Smooth muscle cell (in vitro differentiated cells): ENCODE data around the gene ZMYND10. TPM values are rescaled to one million over a fixed set of nuclear protein-coding genes. Genes with fewer than 3 reads are reported as not detected.

ENCODE experiments used
- DNase-seq: peaks from one replicate; lab custom pipeline; 2025; ENCODE audit not compliant: unreplicated experiment; lab: John Stamatoyannopoulos, UW
- H2AFZ ChIP-seq: fragments of 200-600 bp; sonication (generic); 2 replicates; pipeline ENCODE4 v1.6.0; 2016; ENCODE audit warnings: antibody characterized with exemption, low read depth, mild to moderate bottlenecking
- H3F3A ChIP-seq: fragments of 200-600 bp; sonication (generic); 2 replicates; pipeline ENCODE4 v1.6.0; 2017; ENCODE audit warnings: antibody characterized with exemption, low read depth
- H3K27ac ChIP-seq: fragments of 200-600 bp; sonication (generic); 2 replicates; pipeline ENCODE4 v1.5.1; 2016; ENCODE audit warnings: low read depth, mild to moderate bottlenecking
- H3K27me3 ChIP-seq: fragments of 200-600 bp; sonication (generic); 2 replicates; pipeline ENCODE4 v1.6.1; 2016; ENCODE audit warnings: low read depth, mild to moderate bottlenecking
- H3K36me3 ChIP-seq: fragments of 200-600 bp; sonication (generic); 2 replicates; pipeline ENCODE4 v1.5.1; 2016; ENCODE audit warnings: low read depth
- H3K4me1 ChIP-seq: fragments of 200-600 bp; sonication (generic); 2 replicates; pipeline ENCODE4 v1.5.1; 2016; ENCODE audit warnings: low read depth
- H3K4me2 ChIP-seq: fragments of 200-600 bp; sonication (generic); 2 replicates; pipeline ENCODE4 v1.6.0; 2016; ENCODE audit warnings: mild to moderate bottlenecking
- H3K4me3 ChIP-seq: fragments of 200-600 bp; sonication (generic); 2 replicates; pipeline ENCODE4 v1.5.1; 2016; ENCODE audit warnings: mild to moderate bottlenecking
- H3K79me2 ChIP-seq: fragments of 200-600 bp; sonication (generic); 2 replicates; pipeline ENCODE4 v1.6.0; 2016; ENCODE audit warnings: low read depth, mild to moderate bottlenecking
- H3K9ac ChIP-seq: fragments of 200-600 bp; sonication (generic); 2 replicates; pipeline ENCODE4 v1.6.0; 2016; ENCODE audit warnings: low read depth
- H3K9me3 ChIP-seq: fragments of 200-600 bp; sonication (generic); replicated peaks from 2 replicates; pipeline ENCODE4 v1.5.1; 2016; ENCODE audit warnings: low read depth
- H4K20me1 ChIP-seq: fragments of 200-600 bp; sonication (generic); 2 replicates; pipeline ENCODE4 v1.6.0; 2016; ENCODE audit warnings: low read depth
- CTCF ChIP-seq: fragments of 200-600 bp; sonication (generic); IDR thresholded peaks from 2 replicates; pipeline ENCODE4 v1.5.1; 2017; ENCODE audit warnings: borderline replicate concordance, mild to moderate bottlenecking, antibody characterized with exemption; ENCODE audit not compliant: insufficient read depth, poor library complexity, severe bottlenecking
- WGBS: methylation state at CpG from one replicate; pipeline ENCODE4 v1.1.7; 2016; ENCODE audit warnings: low lambda C conversion rate; 5-methylcytosine and 5-hydroxymethylcytosine counted together
- polyA plus RNA-seq: library from polyadenylated mRNA; unstranded; fragments of >200 nt; fragmentation: Nextera tagmentation; extraction: Ambion mirVana; gene quantifications from 2 replicates; pipeline ENCODE4 v1.2.1, GENCODE V29; 2016
- total RNA-seq: library from RNA; depleted of rRNA; stranded (reverse); fragments of >200 nt; gene quantifications from 2 replicates; pipeline ENCODE4 v1.2.3, GENCODE V29; 2014

The ZMYND10 gene
- total and polyA plus RNA-seq, 2 experiments from 2014 or later = 0.27 to 1.7 TPM

- no peaks in the 10 kb centered on the region for H4K20me1 ChIP-seq
- peak overlapping the region; percentile 26 for H2AFZ ChIP-seq
- no peak overlapping the region for H3K27ac ChIP-seq
- peaks cover 17% of the 10 kb centered on the region for H3K4me1 ChIP-seq
- H3K36me3 ChIP-seq = no peaks in the 10 kb centered on the region
- H3K79me2 ChIP-seq = peaks cover 10% of the 10 kb centered on the region
- TF ChIP-seq CTCF = no peak
- no peak overlapping the region for H3K9ac ChIP-seq
- H3K4me3 ChIP-seq = peak overlapping the region; percentile 49
- DNase-seq = no peak
- H3K27me3 ChIP-seq = peaks cover 14% of the 10 kb centered on the region
- peak overlapping the region; percentile 84 for H3K4me2 ChIP-seq
- H3K9me3 ChIP-seq = no peaks in the 10 kb centered on the region
- 66% methylated on average over 8 of the region's 8 CpGs for WGBS
- peaks cover 9% of the 10 kb centered on the region for H3F3A ChIP-seq
Measured at GRCh38 chr3:50345008-50345407, 524 bp downstream of the ZMYND10 start.

- Histone ChIP-seq H3K27me3 (peaks cover 19% of the 10 kb centered on the region), H3K36me3 (no peaks in the 10 kb centered on the region), H3K4me3 (no peak overlapping the region), H3K4me1 (peaks cover 17% of the 10 kb centered on the region), H3K9me3 (no peaks in the 10 kb centered on the region), H3F3A (peaks cover 16% of the 10 kb centered on the region), H3K9ac (no peak overlapping the region), H3K4me2 (no peak overlapping the region), H3K27ac (no peak overlapping the region), H3K79me2 (no peaks in the 10 kb centered on the region), H2AFZ (no peak overlapping the region), H4K20me1 (no peaks in the 10 kb centered on the region)
- DNase-seq = no peak
- WGBS = 77% methylated on average over 13 of the region's 13 CpGs
- TF ChIP-seq CTCF = no peak
Measured at GRCh38 chr3:50342813-50343633, 2.5 kb downstream of the ZMYND10 start.

DNA sequence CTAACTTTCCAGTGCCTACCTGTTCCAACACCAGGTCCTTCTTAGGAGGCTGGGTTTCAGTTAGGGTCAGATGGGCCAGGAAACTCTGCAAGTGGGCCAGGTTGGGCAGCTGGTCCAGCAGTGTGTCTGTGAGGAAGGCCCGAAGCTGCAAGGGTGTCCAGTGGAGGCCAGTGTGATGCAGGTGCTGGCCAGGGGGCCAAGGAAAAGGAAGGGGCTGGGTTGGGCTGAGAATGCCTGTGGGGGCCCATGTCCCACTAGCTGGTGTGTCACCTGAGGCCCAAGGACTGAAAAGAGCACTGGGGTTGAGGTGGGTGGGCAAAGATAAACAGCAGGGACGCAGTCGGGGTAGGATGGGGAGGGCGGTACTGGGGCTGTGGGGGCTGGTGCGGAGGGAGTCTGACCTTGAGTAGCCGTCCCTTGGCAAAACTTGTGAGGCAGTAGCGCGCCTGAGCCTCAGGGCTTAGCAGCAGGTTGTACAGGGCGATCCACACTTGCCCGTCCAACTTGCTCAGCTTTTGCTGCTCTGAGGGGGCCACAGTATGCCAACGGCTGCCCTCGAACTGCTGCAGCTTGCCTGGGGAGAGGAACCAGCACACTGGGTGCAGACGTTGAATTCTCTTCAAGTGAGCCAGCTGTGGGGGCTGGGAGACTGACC, 3.4 kb downstream of the ZMYND10 start:
- no peak for TF ChIP-seq CTCF

More for the DNA sequence above, 3.4 kb downstream of the ZMYND10 start:
- H3F3A ChIP-seq = peaks cover 20% of the 10 kb centered on the region
- WGBS = 87% methylated on average over 11 of the region's 13 CpGs
- DNase-seq = no peak
- H3K36me3 ChIP-seq = no peaks in the 10 kb centered on the region
- no peak overlapping the region for H3K9ac ChIP-seq
- H3K27me3 ChIP-seq = peaks cover 19% of the 10 kb centered on the region
- H2AFZ ChIP-seq = no peak overlapping the region
- H3K4me3 ChIP-seq = no peak overlapping the region
- no peaks in the 10 kb centered on the region for H3K9me3 ChIP-seq
- H3K4me2 ChIP-seq = no peak overlapping the region
- H3K79me2 ChIP-seq = no peaks in the 10 kb centered on the region
- H3K27ac ChIP-seq = no peak overlapping the region
- no peaks in the 10 kb centered on the region for H4K20me1 ChIP-seq
- peaks cover 22% of the 10 kb centered on the region for H3K4me1 ChIP-seq
